Adrenal gland (tissue), 19 donors: ENCODE measurements around the gene FEM1B. TPM values are rescaled to one million over a fixed set of nuclear protein-coding genes. Genes with fewer than 3 reads are reported as not detected.

Experiments
- DNase-seq, 7 donors: peaks; one replicate each; pipeline ENCODE4 v3.0.0-alpha.2; 2019 to 2020
- H3K27ac ChIP-seq, 5 donors: fragments of 200-600 bp; sonication (generic) in 4 of 5; 1 replicate in 3 of 5; 2 replicates in 2 of 5; pipeline versions ENCODE4 v1.5.1 to v1.8.0; 2016 to 2020; ENCODE audit warnings: mild to moderate bottlenecking in 1 of 5
- H3K27me3 ChIP-seq: fragments of 200-600 bp; 2 replicates; pipeline ENCODE4 v1.8.0; 2021
- H3K36me3 ChIP-seq, 2 donors: fragments of 200-600 bp; replicated peaks in 1 of 2; 1 replicate in 1 of 2; 2 replicates in 1 of 2; pipeline versions ENCODE4 v1.5.1 to v1.8.0; 2018 to 2022
- H3K4me1 ChIP-seq, 2 donors: fragments of 200-600 bp; replicated peaks in 1 of 2; 1 replicate in 1 of 2; 2 replicates in 1 of 2; pipeline versions ENCODE4 v1.5.1 to v1.8.0; 2018 to 2021
- H3K4me3 ChIP-seq, 4 donors: fragments of 200-600 bp; sonication (generic) in 3 of 4; one replicate each; pipeline ENCODE4 v1.5.1; 2016 to 2018
- H3K9me3 ChIP-seq, 3 donors: fragments of 200-600 bp; sonication (generic) in 1 of 3; replicated peaks in 1 of 3; 1 replicate in 2 of 3; 2 replicates in 1 of 3; pipeline versions ENCODE4 v1.5.1 to v1.8.0; 2016 to 2021
- CTCF ChIP-seq, 6 experiments: fragments of 450-650 bp in 4 of 6; fragments of 200-600 bp in 2 of 6; sonication (generic) in 1 of 6; IDR thresholded peaks; 1 replicate in 5 of 6; 2 replicates in 1 of 6; pipeline versions ENCODE4 v1.5.1 to v1.8.0; 2016 to 2021; ENCODE audit warnings: antibody characterized with exemption in 6 of 6, mild to moderate bottlenecking in 2 of 6, moderate library complexity in 1 of 6
- POLR2A ChIP-seq, 2 donors: fragments of 450-650 bp; IDR thresholded peaks; one replicate each; pipeline ENCODE4 v1.6.1; 2017; ENCODE audit warnings: antibody characterized with exemption in 2 of 2, mild to moderate bottlenecking in 2 of 2, moderate library complexity in 1 of 2
- WGBS, 4 donors: extraction: QIAGEN DNeasy Blood & Tissue Kit in 2 of 4; methylation state at CpG; one replicate each; pipeline versions ENCODE4 v1.1.5 to v1.1.7; 2013 to 2017; 5-methylcytosine and 5-hydroxymethylcytosine counted together
- intact Hi-C, 2 donors: fragments of 100-400 bp; cut with DNase I; formaldehyde crosslinking; loops; one replicate each; pipeline versions ENCODE4 v1.14.1 to v1.15.0; 2022 to 2023
- long read RNA-seq, 10 donors: library from polyadenylated mRNA in 3 of 10; unstranded in 2 of 10; stranded (forward) in 1 of 10; transcript quantifications; one replicate each; pipeline ENCODE4 v2.0.0 and lab custom pipeline, GENCODE V29; 2021 to 2026
- polyA plus RNA-seq, 3 donors: library from polyadenylated mRNA; stranded (reverse); fragments of 200-250 nt in 2 of 3; fragments of 350-450 nt in 1 of 3; fragmentation: Illumina TruSeq in 1 of 3; extraction: RNeasy Lipid Tissue Mini Kit (QIAGEN cat#74804) in 1 of 3; gene quantifications; one replicate each; pipeline ENCODE4 v1.2.3, GENCODE V29; 2013 to 2014
- total RNA-seq, 9 donors: library from RNA; depleted of rRNA in 4 of 9; stranded (reverse); fragments of >200 nt in 4 of 9; fragments of 120-200 nt in 1 of 9; fragmentation: NEBNext Ultra II Directional in 1 of 9; extraction: Animal tissue kit (Norgen Biotek cat#: 25700) in 1 of 9; gene quantifications; one replicate each; pipeline versions ENCODE4 v1.1.0 to v1.2.4, GENCODE V29; 2013 to 2023
- donor health status: healthy with polysubstance abuse.
- donor health status: Bipolar disorder and iron deficiency.
- donor health status: DM: yes; HTN: yes; CAD: no.
- donor health status: DM: no; HTN: no; CAD: no.
- donor health status: DM: no; HTN: no; CAD: no.
- donor health status: DM: yes; HTN: yes; CAD: no.

Gene FEM1B
- total RNA-seq (10 to 100 TPM; 25.2 to 61.5 (median 43.8) TPM), polyA plus RNA-seq (10 to 100 TPM in 1 of 3 donors, 1 to 10 TPM in 2; 7.0 to 35.7 (median 9.3) TPM)
- long read RNA-seq, donor 1, full-length matches to known transcripts = 7 of 7 reads
- long read RNA-seq, donor 1, partial matches to known transcripts = 0 of 7 reads
- long read RNA-seq, donor 1, other reads (novel, unspliced or antisense) = 0 of 7 reads
- long read RNA-seq, donor 2, full-length matches to known transcripts = 8 of 18 reads
- long read RNA-seq, donor 2, partial matches to known transcripts = 10 of 18 reads
- long read RNA-seq, donor 2, other reads (novel, unspliced or antisense) = 0 of 18 reads
- long read RNA-seq, donor 3, full-length matches to known transcripts = 3 of 3 reads
- long read RNA-seq, donor 3, partial matches to known transcripts = 0 of 3 reads
- long read RNA-seq, donor 3, other reads (novel, unspliced or antisense) = 0 of 3 reads
- long read RNA-seq, donor 4, full-length matches to known transcripts = 1 of 2 reads
- long read RNA-seq, donor 4, partial matches to known transcripts = 0 of 2 reads
- long read RNA-seq, donor 4, other reads (novel, unspliced or antisense) = 1 of 2 reads
- long read RNA-seq, donor 5, full-length matches to known transcripts = 10 of 14 reads
- long read RNA-seq, donor 5, partial matches to known transcripts = 0 of 14 reads
- long read RNA-seq, donor 5, other reads (novel, unspliced or antisense) = 4 of 14 reads
- long read RNA-seq, donor 6, partial matches to known transcripts = 0 of 4 reads
- long read RNA-seq, donor 6, other reads (novel, unspliced or antisense) = 4 of 4 reads
- long read RNA-seq, donor 7, full-length matches to known transcripts = 9 of 9 reads
- long read RNA-seq, donor 7, partial matches to known transcripts = 0 of 9 reads
- long read RNA-seq, donor 7, other reads (novel, unspliced or antisense) = 0 of 9 reads
- long read RNA-seq, donor 8, full-length matches to known transcripts = 21 of 21 reads
- long read RNA-seq, donor 8, partial matches to known transcripts = 0 of 21 reads
- long read RNA-seq, donor 8, other reads (novel, unspliced or antisense) = 0 of 21 reads
- long read RNA-seq, donor 9, full-length matches to known transcripts = 8 of 8 reads
- long read RNA-seq, donor 9, partial matches to known transcripts = 0 of 8 reads
- long read RNA-seq, donor 9, other reads (novel, unspliced or antisense) = 0 of 8 reads
- long read RNA-seq, donor 10, full-length matches to known transcripts = 4 of 4 reads
- long read RNA-seq, donor 10, partial matches to known transcripts = 0 of 4 reads
- long read RNA-seq, donor 10, other reads (novel, unspliced or antisense) = 0 of 4 reads

- Histone ChIP-seq H3K9me3 (no peaks in the 10 kb centered on the region), H3K27me3 (no peaks in the 10 kb centered on the region), H3K4me3 (peak within 1 kb of the TSS; percentile 80 to 96 (median 88)), H3K4me1 (peaks cover 35 to 60% of the 10 kb centered on the region in 2 donors), H3K27ac (peak within 1 kb of the TSS; percentile 97 to 98 (median 97)), H3K36me3 (no peaks in the 10 kb centered on the region)
- intact Hi-C loops = no loop called here
- 0 to 4% (median 1%) methylated on average over 5 to 84 of the region's 85 CpGs for WGBS, 4 donors
- peak in 2 of 6 experiments; percentile 42 to 56 for TF ChIP-seq CTCF (IDR thresholded peaks at IDR 0.05)
- peak; percentile 33 to 75 for TF ChIP-seq POLR2A (IDR thresholded peaks at IDR 0.05)
- peak; percentile 89 to 95 (median 92) for DNase-seq
These were observed at the start of gene FEM1B for GRCh38 chr15:68277603-68278344. FEM1B (plus strand) TSS chr15:68277745; CDS start chr15:68278418, 673 bp downstream.

- peak overlapping the region; percentile 56 to 92 (median 77) for H3K4me3 ChIP-seq
- TF ChIP-seq CTCF (IDR thresholded peaks at IDR 0.05) (no peak), POLR2A (IDR thresholded peaks at IDR 0.05) (no peak)
- no peaks in the 10 kb centered on the region for H3K36me3 ChIP-seq
- DNase-seq = peak in 1 of 7 donors; percentile 55
- intact Hi-C loops = no loop called here
- WGBS, 4 donors = 38 to 43% (median 41%) methylated on average over 20 to 25 of the region's 25 CpGs
- peaks cover 8 to 27% of the 10 kb centered on the region in 2 donors for H3K4me1 ChIP-seq
- H3K27ac ChIP-seq = peak overlapping the region in 2 of 5 donors; percentile 87 to 89
- H3K9me3 ChIP-seq = no peaks in the 10 kb centered on the region
- no peaks in the 10 kb centered on the region for H3K27me3 ChIP-seq
These were observed 49.2 kb upstream of the FEM1B start for GRCh38 chr15:68228143-68228970.

- Histone ChIP-seq H3K9me3 (no peaks in the 10 kb centered on the region), H3K27ac (peak overlapping the region in 4 of 5 donors; percentile 58 to 89 (median 80)), H3K27me3 (no peaks in the 10 kb centered on the region), H3K4me3 (peak overlapping the region; percentile 56 to 92 (median 77)), H3K36me3 (no peaks in the 10 kb centered on the region), H3K4me1 (peaks cover 8 to 27% of the 10 kb centered on the region in 2 donors)
- DNase-seq = peak in 2 of 7 donors; percentile 19 to 55
- intact Hi-C loops = no loop called here
- no peak for TF ChIP-seq CTCF (IDR thresholded peaks at IDR 0.05)
- no peak for TF ChIP-seq POLR2A (IDR thresholded peaks at IDR 0.05)
- 0 to 4% (median 1%) methylated on average over 2 to 38 of the region's 39 CpGs for WGBS, 4 donors
These were observed 48.6 kb upstream of the FEM1B start for GRCh38 chr15:68228971-68229385.
